AG08396 (cell line): ENCODE results near the gene MYO7B.

ENCODE experiments used
- DNase-seq: peaks from one replicate; pipeline ENCODE4 v3.0.0; 2012; ENCODE audit warnings: low spot score, mixed read lengths

MYO7B gene

GRCh38 chr2:127588241-127588640 is 52.8 kb downstream of the MYO7B start:
- no peak for DNase-seq

DNA sequence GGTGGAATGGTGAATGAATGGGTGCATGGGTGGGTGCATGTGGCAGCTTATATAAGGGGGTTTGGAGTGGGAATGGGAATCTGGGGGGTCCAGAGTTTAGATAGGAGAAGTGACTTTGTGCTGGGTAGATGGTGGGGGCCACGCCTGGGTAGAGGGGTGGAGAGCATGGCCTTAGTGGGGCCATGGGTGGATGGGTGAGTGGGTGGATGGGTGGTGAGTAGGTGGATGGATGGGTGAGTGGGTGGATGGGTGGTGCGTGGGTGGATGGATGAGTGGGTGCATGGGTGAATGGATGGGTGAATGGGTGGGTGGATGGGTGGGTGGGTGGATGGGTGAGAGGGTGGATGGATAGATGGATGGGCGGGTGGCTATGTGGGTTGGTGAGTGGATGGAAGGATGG is 53.9 kb downstream of the MYO7B start:
- no peak for DNase-seq

GRCh38 chr2:127589841-127590240 is 54.4 kb downstream of the MYO7B start:
- DNase-seq = no peak

DNA sequence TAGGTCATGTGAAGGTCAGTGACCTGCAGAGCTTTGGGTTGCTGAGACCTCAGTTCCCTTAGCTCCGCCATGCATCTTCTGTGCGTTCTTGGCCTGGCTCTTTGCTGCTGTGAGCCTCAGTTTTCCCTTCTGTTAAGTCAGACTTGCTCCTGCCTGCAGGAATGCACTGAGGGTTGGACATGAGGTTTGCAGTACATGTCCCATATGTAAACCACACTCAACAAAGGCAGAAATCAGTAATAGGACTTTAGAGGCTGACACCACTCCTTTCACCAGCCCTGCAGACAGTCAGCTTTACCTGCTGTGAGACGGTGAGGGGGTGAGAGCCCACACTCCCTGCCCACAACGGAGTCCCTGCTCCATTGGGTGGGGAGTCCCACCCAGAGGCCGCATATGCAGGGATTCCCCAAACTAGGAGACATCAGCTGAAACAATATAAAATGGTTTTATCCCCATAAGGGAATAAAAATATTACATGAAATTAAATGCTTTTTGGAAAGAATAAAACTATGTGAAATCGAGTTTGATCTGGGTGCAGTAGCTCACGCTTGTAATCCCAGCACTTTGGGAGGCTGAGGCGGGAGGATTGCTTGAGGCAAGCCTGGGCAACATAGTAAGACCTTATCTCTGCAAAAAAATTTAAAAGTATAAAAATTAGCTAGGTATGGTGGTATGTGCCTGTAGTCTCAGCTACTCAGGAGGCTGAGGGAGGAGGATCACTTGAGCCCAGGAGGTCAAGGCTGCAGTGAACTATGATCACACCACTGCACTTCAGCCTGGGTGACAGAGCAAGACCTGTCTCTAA is 55.1 kb downstream of the MYO7B start:
- no peak for DNase-seq

- peak; percentile 82 for DNase-seq
Observed at GRCh38 chr2:127591221-127591923, 55.9 kb downstream of the MYO7B start.

DNA sequence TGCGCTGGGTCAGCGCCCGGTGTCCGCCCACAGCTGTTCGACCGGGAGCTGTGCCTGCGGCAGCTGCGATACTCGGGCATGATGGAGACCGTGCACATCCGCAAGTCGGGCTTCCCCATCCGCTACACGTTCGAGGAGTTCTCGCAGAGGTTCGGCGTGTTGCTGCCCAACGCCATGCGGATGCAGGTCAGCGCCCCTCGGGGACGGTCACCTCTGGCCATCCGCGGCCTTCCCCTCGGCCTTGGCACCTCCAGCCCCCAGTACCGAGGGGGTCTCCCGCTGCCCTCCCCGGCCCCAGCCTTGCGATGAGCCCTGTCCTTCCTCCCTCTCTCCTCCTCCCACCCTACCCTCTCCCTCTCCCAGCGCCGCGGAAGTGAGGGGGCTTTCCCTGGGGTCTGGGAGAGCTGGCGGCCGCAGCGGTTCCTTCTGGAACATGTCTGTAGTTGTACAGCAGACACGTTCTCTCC is 57.3 kb downstream of the MYO7B start:
- no peak for DNase-seq

GRCh38 chr2:127593228-127594115 is 58.0 kb downstream of the MYO7B start:
- DNase-seq = no peak

DNA sequence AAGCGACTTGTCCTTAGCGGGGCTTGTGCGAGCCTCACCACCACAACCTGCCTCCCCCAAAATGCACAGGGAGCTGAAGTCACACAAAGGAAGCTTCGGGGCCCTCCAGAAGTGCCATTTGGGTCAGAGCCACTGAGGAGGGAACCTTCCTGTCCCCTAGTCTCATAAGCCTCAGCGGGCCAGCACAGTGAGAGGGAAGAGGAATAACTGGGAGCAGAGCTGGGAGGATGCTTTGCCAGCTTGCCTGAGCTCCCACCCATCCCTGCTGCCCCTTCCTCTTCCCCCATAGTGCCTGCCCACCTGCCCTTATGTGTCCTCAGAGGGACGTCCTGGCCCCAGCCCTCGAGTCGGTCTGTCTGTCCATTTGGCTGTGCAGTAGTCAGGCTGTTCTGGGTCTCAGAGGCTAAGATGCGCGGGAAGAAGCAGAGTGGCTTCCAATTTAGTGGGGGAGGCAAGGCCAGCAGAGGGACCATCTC is 58.7 kb downstream of the MYO7B start:
- DNase-seq = no peak

DNA sequence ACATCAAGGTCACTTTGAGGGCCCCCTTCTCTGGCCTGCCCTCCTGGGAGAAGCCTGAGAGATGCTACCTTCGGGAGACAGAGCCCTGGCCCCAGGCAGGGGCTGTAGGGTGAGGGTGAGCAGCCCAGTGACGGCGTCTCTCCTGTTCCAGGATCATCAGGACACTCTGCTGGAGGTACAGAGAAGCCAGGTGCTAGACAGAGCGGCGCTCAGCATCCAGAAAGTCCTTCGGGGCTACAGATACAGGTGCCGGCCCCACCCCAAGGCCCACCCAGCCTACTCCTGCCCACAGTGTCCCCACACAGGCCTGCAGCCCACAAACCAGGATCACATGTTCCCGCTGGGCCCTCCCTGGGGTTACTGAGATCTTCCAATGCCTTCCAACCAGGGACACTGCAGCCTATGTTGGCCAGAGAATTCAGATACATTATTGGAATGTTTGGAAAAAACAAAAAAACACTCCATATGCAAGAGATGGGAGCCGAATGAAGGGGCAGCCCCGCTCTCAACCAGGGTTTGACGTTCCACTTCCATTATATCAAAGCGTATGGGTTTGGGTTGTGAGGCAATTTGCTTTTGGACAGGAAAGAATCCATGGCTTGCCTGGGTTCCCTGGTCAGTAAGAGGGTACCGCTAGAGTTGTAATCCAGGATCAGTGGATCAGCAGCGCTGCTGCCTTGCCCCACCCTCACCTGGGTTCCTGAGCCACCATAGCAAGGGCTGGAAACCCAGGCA is 61.0 kb downstream of the MYO7B start:
- no peak for DNase-seq

DNA sequence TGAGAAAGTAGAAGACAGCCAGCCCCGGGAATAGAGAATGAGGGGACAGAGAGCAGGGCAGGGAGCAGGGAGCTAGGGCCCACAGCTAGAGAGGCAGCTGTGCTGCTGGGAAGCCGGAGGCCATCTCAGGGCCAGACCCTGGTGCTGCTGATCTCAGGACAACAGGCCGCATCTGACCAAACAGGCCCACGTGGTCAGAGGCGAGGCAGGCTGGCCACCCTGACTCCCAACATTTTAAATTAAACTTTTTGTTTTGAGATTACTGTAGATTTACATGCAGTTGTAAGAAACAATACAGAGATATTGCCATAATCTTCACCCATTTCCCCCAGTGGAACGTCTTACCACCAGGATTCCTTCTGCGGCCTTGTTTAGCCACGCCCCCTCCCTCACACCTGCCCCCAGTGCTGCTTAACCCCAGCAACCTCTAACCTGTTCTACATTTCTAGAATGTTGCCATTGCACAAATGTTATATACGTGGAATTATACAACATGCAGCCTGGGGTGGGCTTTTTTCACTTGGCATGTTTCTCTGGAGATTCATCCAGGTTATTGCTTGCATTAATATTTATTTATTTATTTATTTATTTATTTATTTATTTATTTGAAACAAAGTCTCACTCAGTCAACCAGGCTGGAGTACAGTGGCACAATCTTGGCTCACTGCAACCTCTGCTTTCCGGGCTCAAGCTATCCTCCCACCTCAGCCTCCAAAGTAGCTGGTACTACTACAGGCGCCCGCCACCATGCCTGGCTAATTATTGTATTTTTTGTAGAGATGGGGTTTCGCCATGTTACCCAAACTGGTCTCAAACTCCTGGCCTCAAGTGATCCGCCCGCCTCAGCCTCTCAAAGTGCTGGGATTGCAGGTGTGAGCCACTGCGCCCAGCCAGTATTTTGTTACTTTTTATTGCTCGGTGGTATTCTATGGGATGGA is 61.8 kb downstream of the MYO7B start:
- no peak for DNase-seq

- no peak for DNase-seq
Observed at GRCh38 chr2:127597984-127598380, 62.5 kb downstream of the MYO7B start.

DNA sequence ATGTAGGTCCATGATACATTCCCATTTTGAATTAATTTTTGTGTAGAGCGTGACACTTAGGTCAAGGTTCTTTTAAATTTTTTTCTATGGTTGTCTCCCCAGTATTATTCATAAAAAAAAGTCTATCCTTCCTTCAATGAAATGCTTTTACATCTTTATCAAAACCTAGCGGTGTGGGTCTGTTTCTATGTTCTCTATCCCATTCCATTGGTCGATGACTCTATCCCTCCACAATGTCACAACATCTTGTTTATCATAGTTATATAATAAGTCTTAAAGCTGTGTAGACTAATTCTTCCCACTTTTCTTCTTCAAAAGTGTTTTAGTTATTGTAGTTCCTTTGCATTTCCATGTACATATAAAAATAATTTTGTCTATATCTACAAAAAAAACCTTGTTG is 63.2 kb downstream of the MYO7B start:
- no peak for DNase-seq

- DNase-seq = no peak
Observed at GRCh38 chr2:127599211-127599610, 63.7 kb downstream of the MYO7B start.

GRCh38 chr2:127604986-127605385 is 69.5 kb downstream of the MYO7B start:
- DNase-seq = no peak

DNA sequence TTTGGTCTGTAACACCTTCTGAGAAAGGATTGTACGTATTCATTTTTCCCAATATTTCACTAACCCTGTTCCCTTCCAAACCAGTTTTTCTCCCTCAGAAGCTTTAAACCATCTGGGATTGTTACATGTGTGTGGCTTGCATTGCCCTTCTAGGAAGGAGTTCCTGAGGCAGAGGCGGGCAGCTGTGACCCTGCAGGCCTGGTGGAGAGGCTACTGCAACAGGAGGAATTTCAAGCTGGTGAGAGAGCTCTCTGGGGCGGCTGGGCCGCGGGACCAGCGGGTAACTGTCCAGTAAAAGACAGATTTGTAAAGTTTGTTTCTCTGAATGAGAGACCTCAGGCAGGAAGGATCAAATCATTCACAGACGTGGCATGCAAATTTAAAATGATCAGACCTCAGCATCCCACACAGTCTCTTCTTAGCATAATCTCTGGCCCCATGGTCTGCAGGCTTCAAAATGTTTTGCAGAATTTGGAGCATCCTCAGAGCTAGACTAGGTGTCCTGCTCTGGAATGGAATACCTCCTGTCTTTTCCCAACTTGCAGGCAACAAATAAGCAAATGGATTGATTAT is 70.3 kb downstream of the MYO7B start:
- DNase-seq = no peak

DNA sequence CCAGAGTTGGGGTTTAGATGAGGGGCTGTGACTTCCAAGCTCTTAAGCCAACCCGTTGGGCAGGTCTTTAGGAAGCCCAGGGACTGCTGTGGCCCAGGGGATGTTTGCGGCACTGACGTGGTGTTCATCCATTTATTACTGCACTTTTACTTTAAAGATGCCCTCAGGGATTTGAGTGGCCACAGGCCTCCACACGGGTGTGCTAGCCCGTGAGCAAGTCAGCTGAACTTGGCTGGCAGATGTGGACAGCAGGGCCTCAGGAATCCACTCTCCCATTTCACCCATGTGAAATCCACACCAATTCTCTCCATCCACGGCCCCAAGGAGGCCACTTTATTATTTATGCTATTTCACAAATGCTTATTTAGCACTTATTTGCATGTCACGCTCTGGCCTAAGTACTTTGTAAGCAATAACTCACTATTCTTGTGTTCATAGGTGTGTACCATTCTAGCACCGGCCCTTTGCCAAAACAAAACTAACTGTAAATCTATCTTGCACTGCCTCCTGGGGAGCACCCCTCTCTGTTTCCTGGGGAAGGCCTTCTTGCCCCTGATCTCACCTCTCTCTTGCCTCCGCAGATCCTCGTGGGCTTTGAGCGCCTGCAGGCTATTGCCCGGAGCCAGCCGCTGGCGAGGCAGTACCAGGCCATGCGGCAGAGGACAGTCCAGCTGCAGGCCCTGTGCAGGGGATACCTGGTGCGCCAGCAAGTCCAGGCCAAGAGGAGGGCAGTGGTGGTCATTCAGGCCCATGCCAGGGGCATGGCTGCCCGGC is 71.3 kb downstream of the MYO7B start:
- no peak for DNase-seq

DNA sequence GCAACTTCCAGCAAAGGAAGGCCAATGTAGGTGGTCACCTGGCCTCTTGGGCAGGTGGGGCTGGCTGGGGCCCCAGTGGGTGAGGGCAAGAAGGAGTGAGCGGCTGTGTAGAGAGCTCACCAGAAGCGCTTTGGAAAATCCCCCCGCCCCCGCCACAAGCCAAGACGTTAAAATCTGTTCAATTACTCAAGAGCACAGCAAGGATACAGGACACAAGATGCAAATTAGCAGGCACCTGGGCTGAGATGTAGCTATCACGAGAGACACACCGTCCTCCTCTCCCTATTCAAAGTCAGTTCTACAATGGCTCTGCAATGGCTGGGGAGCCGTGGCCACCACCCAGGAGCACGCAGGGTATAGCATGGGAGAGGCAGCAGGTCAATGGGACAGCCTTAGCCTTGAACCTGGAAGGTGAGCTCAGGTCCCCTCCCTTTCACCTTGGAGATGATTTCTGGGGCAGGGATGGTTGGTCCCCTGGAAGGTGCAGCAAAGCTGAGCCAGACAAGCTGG is 72.0 kb downstream of the MYO7B start:
- DNase-seq = no peak

DNA sequence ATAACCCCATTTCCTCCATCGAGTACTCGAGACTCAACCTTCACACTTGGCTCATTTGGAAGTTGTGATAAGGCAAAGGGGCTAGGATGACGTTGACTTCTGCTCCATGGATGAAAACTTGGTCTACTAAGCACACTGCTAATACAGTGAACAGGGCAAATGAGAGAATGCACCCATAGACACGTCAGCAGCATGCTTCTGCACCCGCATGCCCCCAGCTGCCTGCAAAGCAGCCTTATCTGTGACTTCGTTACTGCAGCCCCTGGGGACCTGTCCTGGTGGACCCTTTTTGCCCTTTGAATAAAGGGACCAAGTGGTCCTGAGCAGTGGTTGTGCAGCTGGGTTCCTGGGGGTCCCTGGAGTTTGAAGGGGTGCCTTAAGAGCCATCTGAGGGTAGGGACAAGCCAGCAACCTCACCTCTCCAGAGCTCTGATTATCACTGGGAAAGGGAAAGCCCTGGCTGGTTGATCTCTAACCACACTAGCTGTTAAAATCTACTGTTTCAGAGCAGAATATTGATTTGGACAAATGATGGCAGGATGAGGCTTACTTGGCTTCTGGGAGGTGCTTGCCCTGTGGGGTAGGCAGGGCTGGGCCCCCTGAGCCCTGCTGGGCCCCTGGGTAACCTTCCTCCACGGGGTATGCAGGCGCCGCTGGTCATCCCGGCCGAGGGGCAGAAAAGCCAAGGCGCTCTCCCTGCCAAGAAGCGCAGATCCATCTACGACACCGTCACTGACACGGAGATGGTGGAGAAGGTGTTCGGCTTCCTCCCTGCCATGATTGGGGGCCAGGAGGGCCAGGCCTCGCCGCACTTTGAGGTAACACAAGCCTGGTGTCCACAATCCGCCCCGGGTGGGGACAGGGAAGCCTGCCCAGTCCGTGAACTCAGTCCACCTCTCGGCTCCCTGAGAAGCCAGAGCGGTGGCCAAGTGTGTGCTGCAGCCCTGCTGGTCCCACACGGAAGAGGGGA is 72.9 kb downstream of the MYO7B start:
- no peak for DNase-seq
